GM21367 (cell line): Measurements from ENCODE around the gene RNASE12.
"Not testable (repeated sequence)": the region's sequence is repeated elsewhere in the genome, so short reads cannot be mapped to it uniquely, and the experiment has no call there.

ENCODE experiments used
- ATAC-seq: cut with Tn5 transposase; IDR thresholded peaks from one replicate; pipeline ENCODE4 v1.9.1; 2021; ENCODE audit not compliant: unreplicated experiment

The RNASE12 gene

GRCh38 chr14:20591235-20591634 lies at the start of gene RNASE12:
Gene RNASE12 (minus strand): TSS chr14:20591376. CDS start chr14:20590723, 653 bp downstream.
- ATAC-seq, result no peak

- peak; percentile 51 for ATAC-seq
Observed at GRCh38 chr14:20632831-20633691, 41.9 kb upstream of the RNASE12 start.

GRCh38 chr14:20632448-20632830 lies 41.3 kb upstream of the RNASE12 start:
- ATAC-seq, result no peak

GRCh38 chr14:20631880-20632389 lies 40.8 kb upstream of the RNASE12 start:
- no peak for ATAC-seq

- ATAC-seq, result no peak
Observed at GRCh38 chr14:20631023-20631879, 40.1 kb upstream of the RNASE12 start.

- no peak for ATAC-seq
Observed at GRCh38 chr14:20630340-20631022, 39.3 kb upstream of the RNASE12 start.

- ATAC-seq, result no peak
Observed at GRCh38 chr14:20628063-20628854, 37.1 kb upstream of the RNASE12 start.

GRCh38 chr14:20627346-20628027 lies 36.3 kb upstream of the RNASE12 start:
- ATAC-seq, result no peak

GRCh38 chr14:20626274-20626673 lies 35.1 kb upstream of the RNASE12 start:
- no peak for ATAC-seq

- peak; percentile 39 for ATAC-seq
Observed at GRCh38 chr14:20624495-20625070, 33.4 kb upstream of the RNASE12 start.

GRCh38 chr14:20623798-20624197 lies 32.6 kb upstream of the RNASE12 start:
- ATAC-seq, result no peak

- no peak for ATAC-seq
Observed at GRCh38 chr14:20622816-20623291, 31.7 kb upstream of the RNASE12 start.

- no peak for ATAC-seq
Observed at GRCh38 chr14:20620798-20621478, 29.8 kb upstream of the RNASE12 start.

- not testable (repeated sequence) for ATAC-seq
Observed at GRCh38 chr14:20619688-20620087, 28.5 kb upstream of the RNASE12 start.

GRCh38 chr14:20618271-20618749 lies 27.1 kb upstream of the RNASE12 start:
- ATAC-seq, result no peak

- no peak for ATAC-seq
Observed at GRCh38 chr14:20617138-20618003, 26.2 kb upstream of the RNASE12 start.

GRCh38 chr14:20615996-20616395 lies 24.8 kb upstream of the RNASE12 start:
- no peak for ATAC-seq
